HAP-1 (cell line): ENCODE results near the gene IDH3G.
A peak's percentile ranks its signal among the peaks of the same experiment; 100 is the strongest.

Experiments used
- DNase-seq, 2 experiments: peaks; one replicate each; pipeline ENCODE4 v3.0.0-alpha.2; 2016 to 2020; ENCODE audit warnings: low spot score in 2 of 2
- H3K27me3 ChIP-seq: fragments of 250-450 bp; sonication (Bioruptor Pico); 2 replicates; pipeline ENCODE4 v1.5.1; 2020; ENCODE audit warnings: low read depth, mild to moderate bottlenecking, moderate library complexity
- H3K36me3 ChIP-seq: fragments of 250-450 bp; sonication (Bioruptor Pico); replicated peaks from 2 replicates; pipeline ENCODE4 v1.5.1; 2020; ENCODE audit warnings: mild to moderate bottlenecking
- H3K4me1 ChIP-seq: fragments of 250-450 bp; sonication (Bioruptor Pico); 2 replicates; pipeline ENCODE4 v1.5.1; 2020; ENCODE audit warnings: mild to moderate bottlenecking
- H3K4me3 ChIP-seq: fragments of 250-450 bp; sonication (Bioruptor Pico); 2 replicates; pipeline ENCODE4 v1.5.1; 2020; ENCODE audit warnings: mild to moderate bottlenecking, moderate library complexity
- H3K9me3 ChIP-seq: fragments of 250-450 bp; sonication (Bioruptor Pico); 2 replicates; pipeline ENCODE4 v1.5.1; 2020; ENCODE audit warnings: mild to moderate bottlenecking, moderate library complexity
- in situ Hi-C: fragments of 300-500 bp; cut with MboI; formaldehyde crosslinking; loops from 3 replicates; pipeline ENCODE4 v1.14.3; 2020; ENCODE audit warnings: low sequenced_read_pairs, inconsistent platforms, mixed read lengths

Gene IDH3G

DNA sequence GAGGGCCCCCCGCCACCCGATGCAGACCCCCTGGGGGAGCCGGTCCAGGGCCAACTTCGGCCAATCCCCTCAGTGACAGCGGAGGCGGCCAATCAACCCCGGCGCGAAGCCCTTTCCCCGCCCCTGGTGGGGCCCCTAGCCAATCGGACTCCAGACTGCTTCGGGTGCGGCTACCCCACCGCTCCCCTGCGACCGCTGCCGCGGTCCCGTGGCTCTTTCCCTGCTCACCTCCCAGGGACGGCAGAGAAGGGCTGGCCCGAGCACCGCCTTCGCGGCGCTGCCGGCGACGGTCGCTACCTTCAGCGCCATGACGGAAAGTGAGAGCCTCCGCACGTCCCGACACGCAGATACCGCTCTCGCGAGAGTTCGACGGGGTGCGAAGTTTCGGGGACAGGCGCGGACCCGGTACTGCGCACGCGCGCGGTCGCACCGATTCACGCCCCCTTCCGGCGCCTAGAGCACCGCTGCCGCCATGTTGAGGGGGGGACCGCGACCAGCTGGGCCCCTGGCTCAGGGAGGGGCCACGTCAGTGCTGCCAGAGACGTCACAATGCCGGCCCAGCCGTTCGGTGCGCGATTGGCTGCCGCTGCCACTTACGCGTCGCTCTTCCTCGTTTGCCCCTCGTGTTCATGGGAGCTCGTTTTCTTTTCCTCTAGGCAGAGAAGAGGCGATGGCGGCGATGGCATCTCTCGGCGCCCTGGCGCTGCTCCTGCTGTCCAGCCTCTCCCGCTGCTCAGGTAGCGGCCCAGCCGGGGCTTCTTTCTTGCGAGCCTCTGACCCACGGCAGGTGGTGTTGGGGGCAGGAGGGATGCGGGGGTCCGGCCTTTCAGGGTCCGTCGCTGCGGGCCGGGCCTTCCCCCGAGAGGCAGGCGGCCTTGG lies at the start of gene IDH3G, which contains the start of gene SSR4:
IDH3G (minus strand) TSS at position 358 of the 879 bp plus-strand sequence; CDS start at position 309, 49 bp downstream.
SSR4 (plus strand) TSS at position 651 of the 879 bp plus-strand sequence; CDS start at position 671, 20 bp downstream.
- in situ Hi-C loops, result no loop called here
- peak within 1 kb of the TSS; percentile 100 for H3K4me3 ChIP-seq
- peaks cover 14% of the 10 kb centered on the region for H3K4me1 ChIP-seq
- H3K9me3 ChIP-seq, result no peaks in the 10 kb centered on the region
- peak; percentile 97 to 98 for DNase-seq
- peaks cover 54% of the 10 kb centered on the region for H3K36me3 ChIP-seq
- no peaks in the 10 kb centered on the region for H3K27me3 ChIP-seq

- H3K9me3 ChIP-seq, result no peaks in the 10 kb centered on the region
- H3K27me3 ChIP-seq, result no peaks in the 10 kb centered on the region
- DNase-seq, result no peak
- in situ Hi-C loops, result no loop called here
- no peak overlapping the region for H3K4me3 ChIP-seq
- no peaks in the 10 kb centered on the region for H3K4me1 ChIP-seq
- no peaks in the 10 kb centered on the region for H3K36me3 ChIP-seq
Measured at GRCh38 chrX:153836921-153837320, 42.7 kb upstream of the IDH3G start.

GRCh38 chrX:153832728-153833127 lies 38.6 kb upstream of the IDH3G start:
- Histone ChIP-seq H3K36me3 (no peaks in the 10 kb centered on the region), H3K9me3 (no peaks in the 10 kb centered on the region), H3K4me3 (no peak overlapping the region), H3K4me1 (no peaks in the 10 kb centered on the region), H3K27me3 (no peaks in the 10 kb centered on the region)
- in situ Hi-C loops, result no loop called here
- DNase-seq, result no peak

DNA sequence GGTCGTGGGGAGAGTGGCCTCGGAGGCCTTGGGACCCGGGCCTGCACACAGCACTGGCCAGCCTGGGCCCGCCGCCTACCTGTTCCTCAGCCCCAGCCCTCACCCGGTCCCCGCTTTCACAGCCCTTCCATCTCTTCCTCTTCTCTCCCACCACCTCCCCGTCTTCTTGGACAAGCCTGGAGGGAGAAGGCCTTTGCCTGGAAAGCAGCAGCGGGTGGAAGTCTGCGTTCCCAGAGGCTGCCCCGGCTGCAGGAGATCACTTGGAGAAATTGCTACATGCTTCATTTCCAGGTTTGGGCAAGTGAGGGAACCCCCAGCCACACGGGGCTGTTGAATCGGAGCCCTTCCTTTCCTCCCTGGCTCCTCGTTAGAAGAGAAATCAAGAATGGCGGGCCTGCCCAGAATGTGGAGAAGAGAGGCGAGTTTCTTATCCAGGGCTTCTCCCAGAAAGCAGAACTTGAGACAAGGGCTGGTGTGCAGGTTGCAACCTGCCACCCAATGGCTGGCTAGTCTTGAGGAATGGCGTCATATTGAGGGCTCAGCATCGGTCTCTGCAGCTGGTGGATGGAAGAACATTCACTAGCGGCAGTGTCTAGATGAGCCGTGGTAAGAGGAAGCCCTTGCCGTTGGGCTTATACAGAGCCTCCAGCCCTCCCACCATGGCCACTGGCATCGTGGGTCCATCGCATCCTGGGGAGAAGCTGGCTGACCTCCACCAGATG lies 37.4 kb upstream of the IDH3G start:
- Histone ChIP-seq H3K27me3 (no peaks in the 10 kb centered on the region), H3K4me3 (no peak overlapping the region), H3K9me3 (no peaks in the 10 kb centered on the region), H3K36me3 (no peaks in the 10 kb centered on the region), H3K4me1 (no peaks in the 10 kb centered on the region)
- no peak for DNase-seq
- in situ Hi-C loops, result no loop called here

GRCh38 chrX:153830640-153831428 lies 36.7 kb upstream of the IDH3G start:
- H3K36me3 ChIP-seq, result no peaks in the 10 kb centered on the region
- no peaks in the 10 kb centered on the region for H3K27me3 ChIP-seq
- no peaks in the 10 kb centered on the region for H3K9me3 ChIP-seq
- peak overlapping the region; percentile 15 for H3K4me3 ChIP-seq
- H3K4me1 ChIP-seq, result no peaks in the 10 kb centered on the region
- no peak for DNase-seq
- in situ Hi-C loops, result no loop called here

DNA sequence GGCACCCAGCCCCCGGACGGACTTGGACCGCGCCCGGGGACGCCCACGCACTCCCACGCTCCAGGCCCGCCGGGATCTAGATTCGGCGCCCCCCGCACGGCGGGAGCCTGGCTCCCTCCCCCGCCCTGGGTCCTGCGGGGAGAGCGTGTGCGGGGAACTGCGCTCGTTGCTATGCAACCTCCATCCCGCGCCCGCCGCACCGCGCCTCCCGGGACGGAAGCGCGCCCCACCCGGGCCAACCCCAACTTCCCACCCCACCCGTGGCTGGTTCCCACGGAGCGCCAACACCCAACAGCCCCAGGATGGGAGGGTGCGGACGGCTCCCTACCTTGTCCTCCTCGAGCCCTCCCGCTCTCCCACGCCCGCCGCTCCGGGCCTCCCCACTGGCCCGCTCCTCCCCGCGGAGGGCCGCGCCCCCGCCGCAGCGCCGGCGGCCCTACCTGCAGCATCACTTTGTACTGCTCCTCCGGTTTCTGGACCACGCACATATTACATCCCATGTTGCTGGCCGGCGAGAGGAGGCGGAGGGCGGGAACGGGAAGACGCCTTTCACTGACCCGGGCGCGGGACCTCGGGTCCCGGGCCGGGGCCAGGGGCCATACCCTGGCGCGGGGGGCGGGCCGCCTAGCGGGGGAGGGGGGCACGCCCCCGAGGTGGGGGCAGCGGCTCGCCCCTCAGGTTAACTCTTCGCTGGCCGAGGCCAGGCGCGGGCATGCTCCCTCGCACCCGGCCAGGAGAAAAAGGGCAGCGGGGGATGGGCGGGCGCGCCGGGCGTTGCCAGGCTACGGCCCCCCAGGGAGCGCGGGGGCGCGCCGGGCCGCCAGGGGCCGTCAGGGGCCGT lies 35.8 kb upstream of the IDH3G start, which contains the start of gene PDZD4:
PDZD4 (minus strand) TSS at position 746 of the 841 bp plus-strand sequence; CDS start at position 500, 246 bp downstream.
- H3K27me3 ChIP-seq, result no peaks in the 10 kb centered on the region
- no peaks in the 10 kb centered on the region for H3K36me3 ChIP-seq
- DNase-seq, result peak in 1 of 2 experiments; percentile 56
- H3K4me3 ChIP-seq, result peak within 1 kb of the TSS; percentile 37
- no peaks in the 10 kb centered on the region for H3K4me1 ChIP-seq
- in situ Hi-C loops, result no loop called here
- no peaks in the 10 kb centered on the region for H3K9me3 ChIP-seq

- no peaks in the 10 kb centered on the region for H3K27me3 ChIP-seq
- peak in 1 of 2 experiments; percentile 34 for DNase-seq
- peak overlapping the region; percentile 37 for H3K4me3 ChIP-seq
- H3K4me1 ChIP-seq, result no peaks in the 10 kb centered on the region
- in situ Hi-C loops, result no loop called here
- H3K36me3 ChIP-seq, result no peaks in the 10 kb centered on the region
- no peaks in the 10 kb centered on the region for H3K9me3 ChIP-seq
Measured at GRCh38 chrX:153829549-153829798, 35.3 kb upstream of the IDH3G start.

DNA sequence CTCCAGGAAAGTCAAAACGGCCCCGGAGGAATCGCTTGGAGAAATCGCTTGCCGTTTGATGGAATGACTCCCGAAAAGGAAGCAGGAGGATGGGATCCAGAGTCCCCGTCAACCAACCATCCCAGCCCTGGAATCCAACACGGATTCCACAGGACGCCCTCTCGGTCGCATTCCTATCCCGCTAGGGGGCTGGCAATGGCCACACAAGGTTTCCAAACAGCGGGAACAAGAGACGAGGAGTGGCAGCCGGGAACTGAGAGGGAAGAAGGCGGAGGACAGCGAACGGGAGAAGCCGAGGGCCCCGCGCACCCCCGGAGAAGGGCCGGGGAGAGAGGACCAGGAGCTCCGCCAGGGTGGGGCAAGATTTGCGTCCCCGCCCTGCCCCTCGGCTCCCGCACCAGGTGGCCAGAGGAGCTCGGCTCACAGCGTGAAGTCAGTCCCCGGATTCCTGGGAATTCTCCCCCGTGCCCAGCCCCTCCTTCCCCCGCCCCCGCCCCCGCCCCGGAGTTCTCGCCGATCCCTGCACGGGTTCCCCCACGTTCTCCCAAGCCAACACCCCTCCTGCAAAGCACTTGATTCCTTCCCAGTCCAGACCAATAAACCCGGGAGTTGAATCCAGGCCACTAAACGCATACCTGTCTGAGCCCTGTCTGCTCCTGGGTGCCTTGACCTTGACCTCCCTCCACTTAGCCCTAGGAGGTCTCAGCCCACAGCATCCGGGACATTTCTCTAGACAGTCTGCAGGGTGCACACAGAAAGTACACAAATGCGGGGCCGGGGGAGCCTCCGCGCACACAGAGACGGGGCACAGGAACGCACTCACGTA lies 34.8 kb upstream of the IDH3G start:
- in situ Hi-C loops, result no loop called here
- H3K9me3 ChIP-seq, result no peaks in the 10 kb centered on the region
- H3K4me1 ChIP-seq, result no peaks in the 10 kb centered on the region
- H3K36me3 ChIP-seq, result no peaks in the 10 kb centered on the region
- no peaks in the 10 kb centered on the region for H3K27me3 ChIP-seq
- H3K4me3 ChIP-seq, result peak overlapping the region; percentile 37
- DNase-seq, result peak; percentile 38 to 71

- Histone ChIP-seq H3K9me3 (no peaks in the 10 kb centered on the region), H3K4me1 (no peaks in the 10 kb centered on the region), H3K27me3 (no peaks in the 10 kb centered on the region), H3K36me3 (no peaks in the 10 kb centered on the region), H3K4me3 (peak overlapping the region; percentile 37)
- in situ Hi-C loops, result no loop called here
- DNase-seq, result no peak
Measured at GRCh38 chrX:153828308-153828707, 34.1 kb upstream of the IDH3G start.

DNA sequence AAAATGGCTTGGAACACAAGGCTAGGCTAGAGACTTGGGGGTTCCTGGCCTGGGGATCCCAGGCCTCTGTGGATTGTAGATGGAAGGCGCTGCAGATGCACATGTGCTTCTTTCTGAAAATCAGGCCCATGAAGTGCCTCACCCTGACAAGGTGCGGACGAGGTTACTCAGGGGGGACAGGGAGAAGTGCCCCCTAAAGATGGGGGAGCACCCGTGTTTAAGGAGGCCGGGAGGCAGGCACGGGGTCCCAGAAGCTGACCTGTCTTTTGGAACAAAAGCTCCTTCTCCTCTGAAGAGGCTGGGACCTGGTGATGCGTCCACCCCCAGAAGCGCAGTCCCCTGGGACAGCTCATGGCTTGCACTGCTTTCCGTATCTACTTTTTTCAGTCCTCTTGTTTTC lies 33.7 kb upstream of the IDH3G start:
- no peaks in the 10 kb centered on the region for H3K9me3 ChIP-seq
- no peak overlapping the region for H3K4me3 ChIP-seq
- no peaks in the 10 kb centered on the region for H3K27me3 ChIP-seq
- no peaks in the 10 kb centered on the region for H3K36me3 ChIP-seq
- no peak for DNase-seq
- in situ Hi-C loops, result no loop called here
- no peaks in the 10 kb centered on the region for H3K4me1 ChIP-seq

DNA sequence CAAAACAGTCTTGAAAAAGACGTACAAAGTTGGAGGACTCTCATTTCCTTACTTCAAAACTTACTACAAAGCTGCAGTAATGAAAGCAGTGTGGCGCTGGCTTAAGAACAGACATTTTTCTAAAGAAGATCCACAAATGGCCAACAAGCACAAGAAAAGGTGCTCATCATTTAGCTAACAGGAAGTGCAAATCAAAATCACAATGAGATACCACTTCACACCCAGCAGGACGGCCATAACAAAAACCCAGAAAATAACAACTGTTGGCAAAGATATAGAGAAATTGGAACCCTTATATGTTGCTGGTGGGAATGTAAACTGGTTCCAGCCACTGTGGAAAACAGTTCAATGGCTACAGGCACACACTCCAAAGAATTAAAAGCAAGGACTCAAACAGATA lies 32.8 kb upstream of the IDH3G start:
- no peaks in the 10 kb centered on the region for H3K9me3 ChIP-seq
- in situ Hi-C loops, result no loop called here
- no peaks in the 10 kb centered on the region for H3K4me1 ChIP-seq
- H3K36me3 ChIP-seq, result no peaks in the 10 kb centered on the region
- DNase-seq, result no peak
- H3K27me3 ChIP-seq, result no peaks in the 10 kb centered on the region
- no peak overlapping the region for H3K4me3 ChIP-seq

DNA sequence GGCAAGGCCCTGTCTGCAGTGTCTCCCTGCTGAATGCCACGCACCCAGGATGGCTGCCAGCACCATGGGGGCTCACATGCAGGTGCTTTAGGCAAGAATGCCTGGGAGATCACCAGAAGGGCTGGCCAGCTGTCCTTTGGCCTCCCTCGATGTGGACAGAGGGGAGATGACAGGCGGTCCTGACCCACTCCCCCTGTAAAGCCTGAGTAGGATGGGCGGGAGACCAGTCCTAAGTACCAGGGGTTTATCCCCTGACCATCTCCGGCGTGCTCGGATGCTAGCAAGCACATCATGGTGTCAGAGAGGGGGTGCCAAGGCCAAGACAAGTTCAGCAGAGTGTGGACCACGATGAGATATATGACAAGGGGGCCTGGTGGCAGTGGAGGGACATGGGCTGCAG lies 30.9 kb upstream of the IDH3G start:
- no peaks in the 10 kb centered on the region for H3K4me1 ChIP-seq
- no peak overlapping the region for H3K4me3 ChIP-seq
- no peak for DNase-seq
- in situ Hi-C loops, result no loop called here
- H3K36me3 ChIP-seq, result no peaks in the 10 kb centered on the region
- no peaks in the 10 kb centered on the region for H3K9me3 ChIP-seq
- no peaks in the 10 kb centered on the region for H3K27me3 ChIP-seq
